Measurements from ENCODE around the gene LRMDA.

The LRMDA gene

DNA sequence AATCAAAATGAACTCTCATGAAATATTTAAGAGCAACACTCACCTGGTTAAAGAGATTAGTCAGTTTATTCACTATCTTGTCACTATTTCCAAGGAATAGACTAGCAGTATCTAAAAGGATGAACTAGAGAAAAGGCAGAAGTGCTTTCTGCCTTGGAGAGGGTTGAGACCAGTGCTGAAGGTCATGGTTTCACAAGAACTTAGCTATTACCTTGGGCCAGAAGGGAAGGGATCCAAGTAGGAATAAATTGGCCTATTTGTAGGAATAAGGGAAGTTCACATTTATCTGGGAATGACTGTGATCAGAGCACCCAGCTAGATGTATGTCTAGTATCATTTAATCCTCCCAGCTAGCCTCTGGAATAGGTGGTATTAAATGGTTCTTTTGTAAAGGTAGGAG lies 347.2 kb downstream of the LRMDA start:
- Mint-ChIP-seq H3K36me3 (ENCODE audit: insufficient read depth) (no peaks in the 10 kb centered on the region), H3K27me3 (peaks cover 20 to 41% of the 10 kb centered on the region in 2 donors), H3K4me3 (no peak overlapping the region), H3K9me3 (no peaks in the 10 kb centered on the region), H3K4me1 (ENCODE audit: low read depth in 2 of 2) (peaks cover 0 to 2% of the 10 kb centered on the region in 2 donors), H3K27ac (no peak overlapping the region)
- DNase-seq, result no peak
- no peak for ATAC-seq (replicated peaks)

- H3K27me3 Mint-ChIP-seq, result peaks cover 26 to 47% of the 10 kb centered on the region in 2 donors
- H3K27ac Mint-ChIP-seq, result no peak overlapping the region
- ATAC-seq (replicated peaks), result no peak
- H3K9me3 Mint-ChIP-seq, result no peaks in the 10 kb centered on the region
- no peak overlapping the region for H3K4me3 Mint-ChIP-seq
- DNase-seq, result no peak
- H3K36me3 Mint-ChIP-seq (ENCODE audit: insufficient read depth), result peaks cover 2% of the 10 kb centered on the region
- H3K4me1 Mint-ChIP-seq (ENCODE audit: low read depth in 2 of 2), result peaks cover 0 to 2% of the 10 kb centered on the region in 2 donors
Observed at GRCh38 chr10:75779276-75779675, 347.9 kb downstream of the LRMDA start.

- H3K9me3 Mint-ChIP-seq, result no peaks in the 10 kb centered on the region
- no peak for ATAC-seq (replicated peaks)
- H3K4me1 Mint-ChIP-seq (ENCODE audit: low read depth in 2 of 2), result no peaks in the 10 kb centered on the region
- H3K27me3 Mint-ChIP-seq, result peaks cover 28 to 46% of the 10 kb centered on the region in 2 donors
- H3K36me3 Mint-ChIP-seq (ENCODE audit: insufficient read depth), result peaks cover 4% of the 10 kb centered on the region
- no peak overlapping the region for H3K27ac Mint-ChIP-seq
- DNase-seq, result no peak
- H3K4me3 Mint-ChIP-seq, result no peak overlapping the region
Observed at GRCh38 chr10:75782463-75783248, 351.2 kb downstream of the LRMDA start.

DNA sequence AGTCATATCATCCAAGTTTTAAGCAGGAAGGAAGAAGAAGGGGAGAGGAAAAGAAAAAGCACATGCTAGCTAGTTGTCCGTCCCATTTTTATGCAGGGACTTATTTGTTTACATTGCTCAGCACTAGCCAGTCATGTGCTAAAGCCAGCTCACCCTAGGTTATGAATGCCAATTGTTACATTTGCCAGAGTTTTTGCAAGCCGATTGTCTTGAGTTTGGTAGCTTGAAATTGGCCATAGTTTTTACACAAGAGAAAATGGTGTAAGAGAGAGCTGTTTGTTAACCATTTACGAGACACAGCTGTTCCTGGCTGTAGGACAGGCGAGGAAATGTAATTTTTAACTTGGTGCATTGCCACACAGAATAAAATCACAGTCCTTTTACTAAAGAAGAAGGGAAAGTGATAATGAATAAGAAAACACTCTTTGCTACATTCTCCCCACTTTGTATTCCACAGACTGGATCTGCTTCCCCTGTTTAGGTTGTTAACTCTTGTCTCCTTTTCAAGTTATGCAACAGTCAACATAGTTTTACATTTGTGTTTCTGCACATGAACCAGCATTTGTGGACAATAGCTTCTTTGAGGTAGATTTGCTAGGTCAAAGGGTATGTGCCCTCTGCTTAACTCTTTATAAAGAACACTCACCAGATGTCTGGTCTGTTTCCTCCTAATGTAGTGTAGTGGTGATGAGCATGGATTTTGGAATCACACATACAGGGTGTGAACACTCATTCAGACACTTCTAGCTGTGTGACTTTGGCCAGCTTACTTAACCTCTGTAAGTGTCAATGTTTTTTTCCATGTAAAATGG lies 357.2 kb downstream of the LRMDA start:
- H3K27me3 Mint-ChIP-seq, result peaks cover 9 to 12% of the 10 kb centered on the region in 2 donors
- H3K27ac Mint-ChIP-seq, result no peak overlapping the region

GRCh38 chr10:75793848-75794247 lies 362.4 kb downstream of the LRMDA start:
- no peak for ATAC-seq (replicated peaks)
- Mint-ChIP-seq H3K27me3 (no peaks in the 10 kb centered on the region), H3K27ac (no peak overlapping the region), H3K36me3 (ENCODE audit: insufficient read depth) (no peaks in the 10 kb centered on the region), H3K4me3 (no peak overlapping the region), H3K4me1 (ENCODE audit: low read depth in 2 of 2) (no peaks in the 10 kb centered on the region), H3K9me3 (no peaks in the 10 kb centered on the region)
- DNase-seq, result no peak

More for the DNA sequence above, 357.2 kb downstream of the LRMDA start:
- no peaks in the 10 kb centered on the region for H3K9me3 Mint-ChIP-seq
- no peaks in the 10 kb centered on the region for H3K4me1 Mint-ChIP-seq (ENCODE audit: low read depth in 2 of 2)
- H3K36me3 Mint-ChIP-seq (ENCODE audit: insufficient read depth), result peaks cover 4% of the 10 kb centered on the region
- no peak for ATAC-seq (replicated peaks)
- H3K4me3 Mint-ChIP-seq, result no peak overlapping the region
- no peak for DNase-seq

- Mint-ChIP-seq H3K4me3 (no peak overlapping the region), H3K9me3 (no peaks in the 10 kb centered on the region), H3K36me3 (ENCODE audit: insufficient read depth) (no peaks in the 10 kb centered on the region), H3K27ac (no peak overlapping the region), H3K4me1 (ENCODE audit: low read depth in 2 of 2) (no peaks in the 10 kb centered on the region), H3K27me3 (peaks cover 19 to 31% of the 10 kb centered on the region in 2 donors)
- no peak for DNase-seq
- ATAC-seq (replicated peaks), result no peak
Observed at GRCh38 chr10:75801121-75801520, 369.7 kb downstream of the LRMDA start.

DNA sequence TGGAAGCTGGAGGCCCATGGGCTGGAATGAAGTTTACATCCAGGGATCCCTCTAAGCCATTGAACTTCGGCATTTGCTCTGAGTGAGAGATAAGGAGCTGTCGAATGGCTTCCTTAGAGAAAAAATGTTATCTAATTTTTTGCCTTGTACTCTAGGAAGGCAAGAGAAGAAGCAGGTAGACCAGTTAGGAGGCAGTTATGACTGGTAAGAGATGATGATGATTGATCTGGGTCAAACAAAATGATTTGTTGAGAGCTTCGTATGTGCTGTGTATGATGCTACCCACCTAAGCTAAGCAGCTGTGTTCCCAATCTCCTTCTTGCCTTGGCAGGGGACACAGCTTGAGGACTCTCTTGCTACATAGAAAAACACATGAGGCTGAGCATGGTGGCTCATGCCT lies 370.2 kb downstream of the LRMDA start:
- H3K4me3 Mint-ChIP-seq, result no peak overlapping the region
- ATAC-seq (replicated peaks), result no peak
- no peaks in the 10 kb centered on the region for H3K9me3 Mint-ChIP-seq
- no peak for DNase-seq
- no peaks in the 10 kb centered on the region for H3K4me1 Mint-ChIP-seq (ENCODE audit: low read depth in 2 of 2)
- H3K27ac Mint-ChIP-seq, result no peak overlapping the region
- no peaks in the 10 kb centered on the region for H3K36me3 Mint-ChIP-seq (ENCODE audit: insufficient read depth)
- peaks cover 19 to 33% of the 10 kb centered on the region in 2 donors for H3K27me3 Mint-ChIP-seq

GRCh38 chr10:75803121-75803520 lies 371.7 kb downstream of the LRMDA start:
- DNase-seq (no peak), ATAC-seq (replicated peaks) (no peak)
- Mint-ChIP-seq H3K4me3 (no peak overlapping the region), H3K9me3 (no peaks in the 10 kb centered on the region), H3K36me3 (ENCODE audit: insufficient read depth) (no peaks in the 10 kb centered on the region), H3K4me1 (ENCODE audit: low read depth in 2 of 2) (no peaks in the 10 kb centered on the region), H3K27me3 (peaks cover 25 to 43% of the 10 kb centered on the region in 2 donors), H3K27ac (no peak overlapping the region)

DNA sequence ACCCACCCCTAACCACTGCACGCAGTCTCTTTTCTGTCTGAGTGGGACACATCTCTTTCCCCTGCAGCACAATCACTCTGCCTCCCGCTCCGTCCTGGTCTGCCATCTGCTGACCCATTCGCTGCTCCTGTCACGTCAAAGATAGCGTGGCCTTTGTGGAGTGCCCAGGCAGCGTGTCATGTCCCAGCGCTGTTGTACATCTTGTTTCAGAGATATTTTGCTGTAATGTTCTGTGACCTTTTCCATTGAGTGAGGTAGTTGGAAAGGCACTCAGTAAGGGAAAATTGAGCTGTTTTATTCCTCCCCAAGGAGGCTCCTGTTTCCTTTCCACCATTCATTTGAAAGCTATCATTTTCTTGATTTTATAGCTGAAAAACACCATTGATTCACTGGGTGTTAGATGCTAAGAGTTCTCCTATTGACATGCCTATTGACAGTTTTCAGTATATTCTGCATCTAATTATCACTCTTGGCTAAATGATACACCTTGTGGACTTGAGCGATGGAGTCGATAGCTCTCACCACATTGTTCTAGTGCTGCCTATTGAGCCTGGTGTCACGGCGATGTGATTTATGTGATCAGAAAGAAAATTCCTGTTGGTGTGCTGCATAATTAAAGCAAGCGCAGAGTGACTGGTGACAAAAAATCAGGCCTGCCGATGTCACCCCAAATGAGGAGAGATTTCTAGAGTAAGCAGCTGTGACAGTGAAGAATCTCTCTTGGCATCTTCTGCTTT lies 372.6 kb downstream of the LRMDA start:
- H3K27me3 Mint-ChIP-seq, result peaks cover 25 to 49% of the 10 kb centered on the region in 2 donors
- H3K27ac Mint-ChIP-seq, result no peak overlapping the region
- no peaks in the 10 kb centered on the region for H3K4me1 Mint-ChIP-seq (ENCODE audit: low read depth in 2 of 2)
- no peaks in the 10 kb centered on the region for H3K36me3 Mint-ChIP-seq (ENCODE audit: insufficient read depth)
- no peaks in the 10 kb centered on the region for H3K9me3 Mint-ChIP-seq
- ATAC-seq (replicated peaks), result no peak
- no peak overlapping the region for H3K4me3 Mint-ChIP-seq
- DNase-seq, result no peak

GRCh38 chr10:75806186-75806585 lies 374.8 kb downstream of the LRMDA start:
- ATAC-seq (replicated peaks) (no peak), DNase-seq (no peak)
- Mint-ChIP-seq H3K4me3 (no peak overlapping the region), H3K36me3 (ENCODE audit: insufficient read depth) (no peaks in the 10 kb centered on the region), H3K27ac (no peak overlapping the region), H3K4me1 (ENCODE audit: low read depth in 2 of 2) (no peaks in the 10 kb centered on the region), H3K27me3 (peaks cover 31 to 63% of the 10 kb centered on the region in 2 donors), H3K9me3 (peaks cover 0 to 8% of the 10 kb centered on the region in 2 donors)

GRCh38 chr10:75807456-75807855 lies 376.0 kb downstream of the LRMDA start:
- H3K4me1 Mint-ChIP-seq (ENCODE audit: low read depth in 2 of 2), result no peaks in the 10 kb centered on the region
- no peak for ATAC-seq (replicated peaks)
- H3K36me3 Mint-ChIP-seq (ENCODE audit: insufficient read depth), result no peaks in the 10 kb centered on the region
- H3K9me3 Mint-ChIP-seq, result peaks cover 0 to 8% of the 10 kb centered on the region in 2 donors
- no peak for DNase-seq
- no peak overlapping the region for H3K27ac Mint-ChIP-seq
- peaks cover 31 to 56% of the 10 kb centered on the region in 2 donors for H3K27me3 Mint-ChIP-seq
- H3K4me3 Mint-ChIP-seq, result no peak overlapping the region

GRCh38 chr10:75809003-75809402 lies 377.6 kb downstream of the LRMDA start:
- no peak for DNase-seq
- no peaks in the 10 kb centered on the region for H3K36me3 Mint-ChIP-seq (ENCODE audit: insufficient read depth)
- peaks cover 0 to 8% of the 10 kb centered on the region in 2 donors for H3K9me3 Mint-ChIP-seq
- H3K27me3 Mint-ChIP-seq, result peaks cover 28 to 58% of the 10 kb centered on the region in 2 donors
- no peak for ATAC-seq (replicated peaks)
- no peaks in the 10 kb centered on the region for H3K4me1 Mint-ChIP-seq (ENCODE audit: low read depth in 2 of 2)
- H3K4me3 Mint-ChIP-seq, result no peak overlapping the region
- no peak overlapping the region for H3K27ac Mint-ChIP-seq

- no peak for DNase-seq
- H3K4me3 Mint-ChIP-seq, result no peak overlapping the region
Observed at GRCh38 chr10:75814014-75814413, 382.6 kb downstream of the LRMDA start.

More at GRCh38 chr10:75814014-75814413, 382.6 kb downstream of the LRMDA start:
- Mint-ChIP-seq H3K27ac (no peak overlapping the region), H3K27me3 (peaks cover 12 to 52% of the 10 kb centered on the region in 2 donors), H3K4me1 (ENCODE audit: low read depth in 2 of 2) (no peaks in the 10 kb centered on the region), H3K36me3 (ENCODE audit: insufficient read depth) (no peaks in the 10 kb centered on the region), H3K9me3 (peaks cover 0 to 8% of the 10 kb centered on the region in 2 donors)
- no peak for ATAC-seq (replicated peaks)
